Prostate gland (tissue), 2 donors: ENCODE measurements around the gene KIF1B. TPM values are rescaled to one million over a fixed set of nuclear protein-coding genes. Genes with fewer than 3 reads are reported as not detected.

Experiments
- DNase-seq: peaks from one replicate; pipeline ENCODE4 v3.0.0-alpha.2; 2019; ENCODE audit warnings: low spot score
- H3K27ac ChIP-seq, 2 donors: fragments of 200-600 bp; sonication (generic); 2 replicates each; pipeline ENCODE4 v1.5.1; 2017 to 2019
- H3K27me3 ChIP-seq: fragments of 200-600 bp; sonication (generic); replicated peaks from 2 replicates; pipeline ENCODE4 v1.5.1; 2019; ENCODE audit not compliant: insufficient read depth
- H3K36me3 ChIP-seq, 2 donors: fragments of 200-600 bp; sonication (generic); 1 replicate in 1 of 2; 2 replicates in 1 of 2; pipeline versions ENCODE4 v1.5.1 to v1.8.1; 2017 to 2019
- H3K4me1 ChIP-seq: fragments of 200-600 bp; sonication (generic); replicated peaks from 2 replicates; pipeline ENCODE4 v1.5.1; 2019
- H3K4me3 ChIP-seq, 2 donors: fragments of 200-600 bp; sonication (generic); 2 replicates each; pipeline ENCODE4 v1.5.1; 2017 to 2019
- H3K9me3 ChIP-seq: fragments of 200-600 bp; sonication (generic); 2 replicates; pipeline ENCODE4 v1.5.1; 2017
- CTCF ChIP-seq, 4 experiments: fragments of 200-600 bp in 2 of 4; fragments of 450-650 bp in 2 of 4; sonication (generic) in 2 of 4; IDR thresholded peaks; 1 replicate in 3 of 4; 2 replicates in 1 of 4; pipeline ENCODE4 v1.5.1; 2016 to 2019; ENCODE audit warnings: antibody characterized with exemption in 4 of 4, mild to moderate bottlenecking in 2 of 4, moderate library complexity in 2 of 4
- POLR2A ChIP-seq: fragments of 450-650 bp; IDR thresholded peaks from one replicate; pipeline ENCODE4 v1.6.1; 2016; ENCODE audit warnings: antibody characterized with exemption, mild to moderate bottlenecking
- POLR2AphosphoS5 ChIP-seq: sonication (generic); formaldehyde crosslinking; IDR thresholded peaks from one replicate; pipeline ENCODE4 v1.6.1; 2017; ENCODE audit warnings: antibody characterized with exemption
- WGBS: methylation state at CpG from one replicate; pipeline ENCODE4 v1.1.5; 2018; 5-methylcytosine and 5-hydroxymethylcytosine counted together
- intact Hi-C: fragments of 100-400 bp; cut with DNase I; formaldehyde crosslinking; loops from one replicate; pipeline ENCODE4 v1.14.2; 2022
- total RNA-seq, 2 donors: library from RNA; depleted of rRNA; stranded (reverse); fragments of >200 nt; gene quantifications; one replicate each; pipeline ENCODE4 v1.1.0, GENCODE V29; 2016

The KIF1B gene
- total RNA-seq, 2 donors from 2014 or later: 31.3 to 56.8 TPM

DNA sequence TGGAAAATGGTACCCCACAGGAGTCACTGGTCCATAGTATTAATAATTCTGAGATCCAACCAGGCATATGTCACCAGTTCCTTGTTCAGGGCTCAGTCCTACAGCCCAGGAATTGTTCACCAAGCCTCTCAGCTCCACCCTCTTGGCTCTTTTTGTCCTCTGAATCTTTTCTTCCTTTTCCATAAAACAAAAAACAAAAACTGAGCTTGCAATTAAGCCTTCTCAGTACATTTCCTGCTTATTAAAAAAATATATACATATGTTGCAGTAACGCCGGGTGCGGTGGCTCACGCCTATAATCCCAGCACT, 23.4 kb upstream of the KIF1B start:
- intact Hi-C loops: no loop called here
- no peaks in the 10 kb centered on the region for H3K4me1 ChIP-seq
- H3K27ac ChIP-seq: no peak overlapping the region
- no peaks in the 10 kb centered on the region for H3K27me3 ChIP-seq
- H3K4me3 ChIP-seq: no peak overlapping the region
- no peak for DNase-seq
- no peaks in the 10 kb centered on the region for H3K9me3 ChIP-seq
- TF ChIP-seq POLR2AphosphoS5: no peak
- no peak for TF ChIP-seq CTCF (IDR thresholded peaks at IDR 0.05)
- no peak for TF ChIP-seq POLR2A
- WGBS: 93% methylated on average over 4 of the region's 4 CpGs
- H3K36me3 ChIP-seq: no peaks in the 10 kb centered on the region

GRCh38 chr1:10188133-10188650, 22.2 kb upstream of the KIF1B start:
- Histone ChIP-seq H3K27ac (no peak overlapping the region), H3K9me3 (no peaks in the 10 kb centered on the region), H3K36me3 (no peaks in the 10 kb centered on the region), H3K4me3 (no peak overlapping the region), H3K4me1 (no peaks in the 10 kb centered on the region), H3K27me3 (no peaks in the 10 kb centered on the region)
- whole genome bisulfite sequencing: 97% methylated on average over 2 of the region's 2 CpGs
- DNase-seq: no peak
- intact Hi-C loops: no loop called here
- no peak for TF ChIP-seq CTCF (IDR thresholded peaks at IDR 0.05)
- no peak for TF ChIP-seq POLR2AphosphoS5
- TF ChIP-seq POLR2A: no peak

DNA sequence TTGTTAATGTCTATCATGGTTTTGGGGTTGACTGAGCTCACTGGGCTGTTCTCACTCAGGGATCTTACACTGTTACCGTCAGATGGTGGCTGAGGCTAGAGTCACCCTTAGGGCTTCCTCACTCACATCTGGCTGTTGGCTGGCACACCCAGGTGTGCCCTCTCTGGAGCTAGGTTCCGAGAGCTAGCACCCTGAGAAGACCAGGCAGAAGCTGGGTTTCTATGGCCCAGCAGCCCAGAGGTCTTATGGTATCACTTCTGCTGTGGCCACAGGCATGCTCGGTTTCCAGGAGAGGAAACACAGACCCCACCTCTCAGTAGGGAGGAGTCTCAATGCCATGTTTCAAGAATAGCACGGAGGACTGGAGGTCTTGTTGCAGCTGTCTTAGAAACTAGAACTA, 20.7 kb upstream of the KIF1B start:
- Histone ChIP-seq H3K36me3 (no peaks in the 10 kb centered on the region), H3K4me1 (no peaks in the 10 kb centered on the region), H3K27me3 (no peaks in the 10 kb centered on the region), H3K9me3 (no peaks in the 10 kb centered on the region), H3K27ac (no peak overlapping the region), H3K4me3 (no peak overlapping the region)
- TF ChIP-seq CTCF (IDR thresholded peaks at IDR 0.05): no peak
- TF ChIP-seq POLR2AphosphoS5: no peak
- no peak for TF ChIP-seq POLR2A
- no peak for DNase-seq
- intact Hi-C loops: no loop called here
- WGBS: 52% methylated on average over 4 of the region's 4 CpGs

DNA sequence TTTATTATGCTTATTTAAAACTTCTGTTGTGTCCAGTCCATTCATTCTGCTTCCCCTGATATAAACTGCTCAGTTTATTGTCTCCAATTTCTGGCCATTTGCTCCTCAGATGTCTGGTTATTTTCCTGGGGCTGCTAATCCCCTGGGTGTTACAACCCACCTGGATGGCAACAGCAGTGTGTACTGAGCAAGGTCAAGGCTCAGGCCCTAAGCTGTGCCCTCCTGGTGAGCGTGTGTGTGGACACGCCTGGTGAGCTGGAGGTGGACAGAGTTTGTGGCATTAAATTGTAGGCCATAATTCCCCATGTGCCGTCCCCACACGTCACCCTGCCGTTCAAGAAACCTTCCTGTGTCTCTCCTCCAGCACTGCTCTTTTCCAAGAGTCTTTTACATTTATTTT, 18.1 kb upstream of the KIF1B start:
- H3K9me3 ChIP-seq: no peaks in the 10 kb centered on the region
- DNase-seq: no peak
- WGBS: 70% methylated on average over 5 of the region's 5 CpGs

More for the DNA sequence above, 18.1 kb upstream of the KIF1B start:
- intact Hi-C loops: no loop called here
- no peaks in the 10 kb centered on the region for H3K27me3 ChIP-seq
- no peak for TF ChIP-seq POLR2AphosphoS5
- TF ChIP-seq POLR2A: no peak
- no peak for TF ChIP-seq CTCF (IDR thresholded peaks at IDR 0.05)
- no peaks in the 10 kb centered on the region for H3K4me1 ChIP-seq
- H3K4me3 ChIP-seq: no peak overlapping the region
- no peak overlapping the region for H3K27ac ChIP-seq
- no peaks in the 10 kb centered on the region for H3K36me3 ChIP-seq
